Measurements from ENCODE around the gene EGF.

GRCh38 chr4:110022457-110022856, 109.8 kb downstream of the EGF start:
- no peak for TF ChIP-seq EP300 (conservative IDR thresholded peaks at IDR 0.05; ENCODE audit: poor library complexity, severe bottlenecking)
- no peak for TF ChIP-seq EZH2 (IDR thresholded peaks at IDR 0.05; ENCODE audit: borderline replicate concordance, insufficient read depth, low read length, poor library complexity, severe bottlenecking)
- no peak for TF ChIP-seq CTCF (IDR thresholded peaks at IDR 0.05; ENCODE audit: poor library complexity, severe bottlenecking)
- TF ChIP-seq MXI1 (conservative IDR thresholded peaks at IDR 0.05; ENCODE audit: poor library complexity, severe bottlenecking), result no peak
- TF ChIP-seq RAD21 (conservative IDR thresholded peaks at IDR 0.05), result no peak
- no peak for TF ChIP-seq POLR2AphosphoS5 (IDR thresholded peaks at IDR 0.05)
- TF ChIP-seq REST (IDR thresholded peaks at IDR 0.05; ENCODE audit: borderline replicate concordance), result no peak
